Measurements from ENCODE around the gene NFIA. TPM values are rescaled to one million over a fixed set of nuclear protein-coding genes. Genes with fewer than 3 reads are reported as not detected.

Gene NFIA
- total RNA-seq, 1 experiment from 2014 or later, result 0.35 TPM

DNA sequence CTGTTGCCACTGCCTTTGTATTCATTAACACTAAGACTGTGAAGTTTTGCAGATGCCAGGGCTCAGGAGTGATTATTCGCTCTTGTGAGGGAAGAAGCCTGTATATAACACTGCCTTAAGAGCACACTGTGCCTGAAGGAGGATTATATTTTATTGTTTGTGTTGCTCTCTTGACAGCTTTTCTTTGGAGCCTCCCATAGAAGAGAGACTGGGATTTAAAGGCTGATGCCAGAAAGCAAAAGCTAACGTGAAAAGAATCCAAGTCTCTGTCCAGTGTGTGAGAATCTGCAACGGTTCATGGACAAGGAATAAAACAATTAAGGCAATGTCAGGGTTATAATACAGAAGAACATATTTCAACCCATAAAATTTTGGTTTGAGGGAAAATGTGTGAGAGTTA is 316.8 kb downstream of the NFIA start:
- Mint-ChIP-seq H3K4me3 (no peak overlapping the region), H3K36me3 (ENCODE audit: insufficient read depth in 1 of 3, low read depth in 3 of 3) (no peaks in the 10 kb centered on the region), H3K27ac (no peak overlapping the region), H3K4me1 (0 out of 4 replicates have a peak, but pooled peaks cover 0 to 2% of the 10 kb centered on the region in 2 experiments), H3K9me3 (no peaks in the 10 kb centered on the region), H3K27me3 (ENCODE audit: low read depth) (peaks cover 1% of the 10 kb centered on the region)
- no peaks in the 10 kb centered on the region for H3K79me1 ChIP-seq (ENCODE audit: insufficient read depth, low read depth, low read length, poor library complexity, severe bottlenecking)
- H3K23me2 ChIP-seq (ENCODE audit: insufficient read length, low read depth, low read length, poor library complexity, severe bottlenecking), result no peaks in the 10 kb centered on the region
- no peaks in the 10 kb centered on the region for H4K20me1 ChIP-seq (ENCODE audit: control insufficient read depth, insufficient read depth, insufficient read length)
- H2BK20ac ChIP-seq (ENCODE audit: low read depth, low read length, poor library complexity, severe bottlenecking), result no peak overlapping the region
- no peak for DNase-seq
- no peak overlapping the region for H3K23ac ChIP-seq (ENCODE audit: insufficient read length, low read depth, low read length)
- H4K91ac ChIP-seq (ENCODE audit: insufficient read length, low read depth, low read length), result no peak overlapping the region
- no peak overlapping the region for H4K5ac ChIP-seq (ENCODE audit: insufficient read length, low read depth, low read length)
- no peaks in the 10 kb centered on the region for H3K4me1 ChIP-seq (ENCODE audit: insufficient read depth, low read length)
- no peak overlapping the region for H3K4me2 ChIP-seq (ENCODE audit: insufficient read depth, insufficient read length, low read length)
- no peaks in the 10 kb centered on the region for H3K79me2 ChIP-seq (ENCODE audit: insufficient read depth, low read length)
- no peaks in the 10 kb centered on the region for H3K27me3 ChIP-seq (ENCODE audit: insufficient read depth, low read length)
- H2BK15ac ChIP-seq (ENCODE audit: low read depth, low read length), result no peak overlapping the region
- no CpG with 5 or more reads among the region's 3 CpGs for WGBS (ENCODE audit: extremely low coverage, insufficient read length, low lambda C conversion rate)
- H2AFZ ChIP-seq (ENCODE audit: low read length), result no peak overlapping the region
- H3T11ph ChIP-seq (ENCODE audit: low read length), result no peak overlapping the region
- no peak overlapping the region for H2BK5ac ChIP-seq (ENCODE audit: insufficient read length, low read length)
- no peak overlapping the region for H2BK120ac ChIP-seq (ENCODE audit: low read depth, low read length, poor library complexity, severe bottlenecking)
- H3K9me3 ChIP-seq (ENCODE audit: control insufficient read depth, low read depth, low read length), result no peaks in the 10 kb centered on the region
- no peak overlapping the region for H3K27ac ChIP-seq (ENCODE audit: insufficient read length, low read depth, low read length)
- no peak overlapping the region for H3K14ac ChIP-seq (ENCODE audit: insufficient read depth, low read length)
- no peak overlapping the region for H3K18ac ChIP-seq (ENCODE audit: insufficient read length, low read depth, low read length)
- H3K4ac ChIP-seq (ENCODE audit: low read depth, low read length), result no peak overlapping the region
- TF ChIP-seq, protein P1, sequence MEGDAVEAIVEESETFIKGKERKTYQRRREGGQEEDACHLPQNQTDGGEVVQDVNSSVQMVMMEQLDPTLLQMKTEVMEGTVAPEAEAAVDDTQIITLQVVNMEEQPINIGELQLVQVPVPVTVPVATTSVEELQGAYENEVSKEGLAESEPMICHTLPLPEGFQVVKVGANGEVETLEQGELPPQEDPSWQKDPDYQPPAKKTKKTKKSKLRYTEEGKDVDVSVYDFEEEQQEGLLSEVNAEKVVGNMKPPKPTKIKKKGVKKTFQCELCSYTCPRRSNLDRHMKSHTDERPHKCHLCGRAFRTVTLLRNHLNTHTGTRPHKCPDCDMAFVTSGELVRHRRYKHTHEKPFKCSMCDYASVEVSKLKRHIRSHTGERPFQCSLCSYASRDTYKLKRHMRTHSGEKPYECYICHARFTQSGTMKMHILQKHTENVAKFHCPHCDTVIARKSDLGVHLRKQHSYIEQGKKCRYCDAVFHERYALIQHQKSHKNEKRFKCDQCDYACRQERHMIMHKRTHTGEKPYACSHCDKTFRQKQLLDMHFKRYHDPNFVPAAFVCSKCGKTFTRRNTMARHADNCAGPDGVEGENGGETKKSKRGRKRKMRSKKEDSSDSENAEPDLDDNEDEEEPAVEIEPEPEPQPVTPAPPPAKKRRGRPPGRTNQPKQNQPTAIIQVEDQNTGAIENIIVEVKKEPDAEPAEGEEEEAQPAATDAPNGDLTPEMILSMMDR (conservative IDR thresholded peaks at IDR 0.05), result no peak
- no peak overlapping the region for H2BK12ac ChIP-seq (ENCODE audit: insufficient read length, low read depth, low read length)
- no peak overlapping the region for H3K56ac ChIP-seq (ENCODE audit: insufficient read length, low read depth, low read length)
- H3K9ac ChIP-seq (ENCODE audit: extremely low read depth, insufficient read length, low read length), result no peak overlapping the region
- no peak overlapping the region for H4K8ac ChIP-seq (replicated peaks; ENCODE audit: insufficient read length, low read depth, low read length)
- no peak overlapping the region for H2AK5ac ChIP-seq (ENCODE audit: insufficient read length, low read length)

All from H9 (cell line).